ENCODE measurements around the gene TTC27. TPM values are rescaled to one million over a fixed set of nuclear protein-coding genes. Genes with fewer than 3 reads are reported as not detected.
A peak's percentile ranks its signal among the peaks of the same experiment; 100 is the strongest.

TTC27 gene
- total RNA-seq, 1 experiment from 2014 or later, result 63.7 TPM

DNA sequence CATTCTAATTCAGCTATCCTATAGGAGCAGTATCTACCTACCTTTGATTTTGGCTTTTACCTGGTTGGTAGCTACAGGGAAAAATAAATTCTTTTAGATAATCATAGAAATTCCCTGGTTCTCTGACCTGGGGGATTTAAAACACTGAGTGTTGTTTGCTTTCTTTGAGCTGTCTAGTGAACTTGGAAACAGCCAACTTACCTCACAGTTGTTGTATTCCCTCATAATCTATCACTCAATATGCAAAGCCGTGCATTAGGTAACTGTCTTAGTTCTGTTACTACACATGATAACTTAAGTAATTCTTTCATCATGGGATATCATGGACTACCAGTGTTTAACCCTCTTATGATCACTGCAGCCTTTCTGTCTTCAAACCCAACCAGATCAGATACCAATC, 127.8 kb downstream of the TTC27 start:
- DNase-seq (ENCODE audit: low read depth), result no peak

DNA sequence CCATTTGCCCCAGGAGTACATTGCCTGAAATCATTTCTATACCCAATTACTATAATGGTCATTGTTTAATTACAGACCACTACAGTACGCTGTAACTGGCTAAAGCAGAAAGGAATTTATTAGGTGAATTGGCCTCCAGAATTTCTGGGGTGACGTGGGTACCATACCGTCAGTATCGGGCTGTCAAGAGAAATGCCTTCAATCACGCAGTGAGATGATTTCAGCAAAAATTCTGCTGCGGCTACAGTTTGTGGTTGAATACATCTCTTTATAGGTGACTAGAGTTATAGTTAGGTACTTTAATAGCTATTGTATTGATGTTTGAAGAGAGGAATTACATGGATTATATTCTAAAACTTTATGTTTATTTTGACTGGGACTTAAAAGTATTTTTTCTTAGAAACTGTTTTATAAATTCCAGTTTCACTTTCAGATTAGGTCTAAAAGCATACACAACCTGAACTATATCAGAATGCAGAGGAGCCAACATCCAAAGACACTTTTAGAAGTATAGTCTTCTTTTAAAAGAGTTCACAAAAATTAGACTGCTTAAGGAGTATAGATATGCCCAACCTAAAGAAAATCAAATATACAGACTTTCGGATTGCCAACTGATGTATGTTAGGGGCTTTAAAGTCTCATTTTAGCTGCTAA, 128.4 kb downstream of the TTC27 start:
- no peak for DNase-seq (ENCODE audit: low read depth)

DNA sequence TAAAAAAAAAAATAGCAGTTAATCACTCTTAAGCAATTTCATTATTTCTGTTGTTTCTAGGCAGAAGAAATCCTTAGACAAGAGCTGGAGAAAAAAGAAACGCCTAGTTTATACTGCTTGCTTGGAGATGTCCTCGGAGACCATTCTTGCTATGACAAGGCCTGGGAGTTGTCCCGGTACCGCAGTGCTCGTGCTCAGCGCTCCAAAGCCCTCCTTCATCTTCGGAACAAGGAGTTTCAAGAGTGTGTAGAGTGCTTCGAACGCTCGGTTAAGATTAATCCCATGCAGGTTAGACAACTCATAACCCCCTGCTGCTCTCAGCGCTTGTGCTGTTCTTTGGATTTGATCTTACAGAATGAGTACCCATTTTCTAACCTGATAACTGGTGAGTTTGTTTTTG, 130.4 kb downstream of the TTC27 start:
- DNase-seq (ENCODE audit: low read depth), result no peak

DNA sequence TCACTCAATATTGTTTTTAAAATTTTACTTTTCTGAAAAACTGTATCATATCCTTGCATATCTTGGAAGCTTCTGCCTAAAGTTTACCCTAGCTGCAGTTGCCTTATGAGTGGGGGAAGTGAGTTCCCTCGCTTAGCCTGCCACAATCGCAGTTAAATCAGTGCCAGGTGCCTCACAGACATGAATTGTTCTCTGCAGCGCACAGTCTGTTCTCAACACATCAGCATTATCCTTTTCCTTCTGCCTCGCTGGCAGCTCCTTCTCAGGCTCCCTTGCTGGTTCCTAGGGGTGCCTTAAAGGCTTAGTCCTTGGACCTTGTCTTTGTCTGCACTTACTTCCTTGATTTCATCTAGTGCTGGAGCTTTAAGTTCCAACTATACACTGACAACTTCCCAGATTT, 132.8 kb downstream of the TTC27 start:
- no peak for DNase-seq (ENCODE audit: low read depth)

DNA sequence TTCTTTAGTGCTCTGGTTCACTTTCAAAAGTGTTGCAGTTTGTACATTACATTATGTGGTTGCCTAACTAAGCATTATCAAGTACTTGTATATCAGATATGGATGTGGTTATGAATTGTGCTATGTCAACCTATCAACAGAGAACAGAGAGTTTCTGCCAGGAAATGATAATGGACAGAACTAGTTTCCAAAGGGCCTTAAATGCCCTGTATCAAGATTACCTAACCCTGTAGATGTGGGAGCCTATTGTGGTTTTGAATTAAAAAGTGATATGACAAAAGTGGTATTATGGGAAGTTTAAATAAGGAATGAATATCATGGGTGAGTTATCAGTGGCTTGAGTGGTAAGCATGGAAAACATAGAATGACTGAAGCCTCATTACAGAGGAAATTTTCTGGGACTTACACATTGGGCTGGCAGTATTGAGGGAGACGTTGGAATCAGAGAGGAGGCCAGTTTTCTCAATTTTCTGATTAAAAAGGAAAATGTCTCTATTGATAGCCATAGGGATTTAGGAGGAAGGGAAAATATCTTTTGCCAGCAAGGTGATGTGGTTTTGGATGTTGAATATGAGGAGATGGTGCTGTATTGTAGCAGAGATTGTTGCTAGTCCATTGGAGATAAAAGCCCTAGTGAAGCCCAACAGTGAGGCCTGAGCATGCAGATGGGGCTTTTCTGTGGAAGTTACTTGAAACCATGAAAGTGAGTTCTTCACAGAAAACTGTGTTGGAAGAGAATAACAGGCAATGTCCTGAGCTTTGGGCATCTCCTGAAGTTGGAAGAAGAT, 140.7 kb downstream of the TTC27 start:
- DNase-seq (ENCODE audit: low read depth), result no peak

DNA sequence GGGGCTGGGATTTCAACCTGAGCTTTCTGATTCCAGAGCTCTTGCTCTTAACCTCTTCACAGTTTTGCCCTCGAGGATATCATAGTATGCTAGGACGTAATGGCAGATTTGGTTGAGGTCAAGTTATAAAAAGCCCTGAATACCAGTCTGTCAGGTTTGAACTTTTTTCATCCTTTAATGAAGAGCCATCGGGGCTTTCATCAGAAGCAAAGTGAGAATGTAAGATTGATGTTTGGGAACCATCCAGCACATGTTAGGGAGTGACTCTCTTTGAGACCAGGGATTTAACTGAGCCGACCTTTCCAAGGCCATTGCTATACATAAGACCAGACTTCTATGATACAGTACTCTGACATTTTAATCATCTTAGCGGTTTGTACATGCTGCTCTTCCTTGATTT, 142.5 kb downstream of the TTC27 start:
- DNase-seq (ENCODE audit: low read depth), result no peak

DNA sequence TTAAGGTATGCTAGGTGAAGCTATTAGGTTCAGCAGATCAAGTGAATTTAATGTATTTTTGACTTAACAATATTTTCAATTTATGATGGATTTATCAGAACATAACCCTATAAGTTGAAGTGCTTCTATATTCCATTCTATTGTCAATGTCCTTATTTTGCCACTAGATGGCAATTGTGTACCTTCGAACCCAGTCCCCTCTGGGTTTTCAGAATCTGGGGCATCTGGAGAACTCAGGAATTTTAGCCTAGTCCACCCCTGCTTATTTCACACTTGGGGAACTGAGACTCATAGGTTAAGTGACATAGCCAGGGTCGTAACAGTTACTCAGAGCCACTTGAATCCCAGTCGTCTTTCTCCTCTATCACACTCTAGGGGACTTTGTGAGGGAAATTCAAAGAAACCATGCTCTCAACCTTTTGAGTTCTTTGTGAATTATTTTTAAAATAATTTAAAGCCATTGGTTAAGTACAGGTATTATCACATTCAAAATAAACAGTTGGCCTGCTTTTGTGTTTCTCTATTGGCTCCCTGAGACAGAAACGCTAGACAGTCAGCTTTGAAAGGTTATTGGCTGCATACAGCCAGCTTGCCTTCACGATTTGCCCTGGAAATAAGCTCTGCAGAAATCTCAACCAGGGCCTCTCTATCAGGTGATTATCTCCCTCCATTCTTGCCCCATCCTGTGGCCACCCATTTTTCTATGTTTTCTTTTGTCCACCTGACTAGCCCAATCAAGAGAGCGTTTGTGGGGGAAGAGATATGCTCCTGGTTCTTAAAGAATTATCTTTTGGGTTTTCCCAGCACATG, 145.0 kb downstream of the TTC27 start:
- DNase-seq (ENCODE audit: low read depth), result peak; percentile 33

DNA sequence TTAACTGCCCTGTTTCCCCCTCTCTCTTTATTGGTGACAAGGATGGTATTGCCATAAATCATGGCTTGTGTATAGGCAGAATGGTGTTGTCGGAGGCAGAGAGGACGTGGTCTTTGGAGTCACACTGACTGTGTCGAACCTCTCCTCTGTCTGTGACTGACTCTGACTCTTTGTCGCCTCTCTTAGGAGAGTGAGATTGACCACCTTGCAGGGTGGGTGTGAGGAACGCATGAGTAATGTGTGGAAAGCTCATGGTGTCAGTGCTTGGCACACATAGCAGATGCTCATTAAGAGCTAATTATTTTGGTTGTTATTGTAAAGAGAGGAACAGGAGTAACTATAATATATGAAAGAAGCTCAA, 145.6 kb downstream of the TTC27 start:
- no peak for DNase-seq (ENCODE audit: low read depth)

DNA sequence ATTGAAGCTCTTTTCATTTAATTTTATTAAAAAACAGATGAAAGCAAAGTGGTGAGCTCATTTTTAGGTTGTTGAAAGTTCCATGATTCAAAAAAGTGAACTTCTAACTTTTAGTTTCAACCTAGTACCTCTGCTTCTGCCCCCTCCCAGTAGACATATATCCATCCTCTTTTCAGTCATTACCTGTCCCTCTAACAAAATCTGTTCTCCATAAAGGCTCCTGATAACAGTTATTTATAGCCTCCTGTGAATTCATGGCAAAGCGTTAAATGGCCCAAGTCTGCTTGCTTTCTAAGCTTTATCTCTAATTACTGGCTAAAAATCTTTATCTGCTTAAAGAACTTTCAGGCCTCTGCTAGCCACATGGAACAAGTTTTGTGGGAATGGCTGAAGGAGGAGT, 148.1 kb downstream of the TTC27 start:
- no peak for DNase-seq (ENCODE audit: low read depth)

DNA sequence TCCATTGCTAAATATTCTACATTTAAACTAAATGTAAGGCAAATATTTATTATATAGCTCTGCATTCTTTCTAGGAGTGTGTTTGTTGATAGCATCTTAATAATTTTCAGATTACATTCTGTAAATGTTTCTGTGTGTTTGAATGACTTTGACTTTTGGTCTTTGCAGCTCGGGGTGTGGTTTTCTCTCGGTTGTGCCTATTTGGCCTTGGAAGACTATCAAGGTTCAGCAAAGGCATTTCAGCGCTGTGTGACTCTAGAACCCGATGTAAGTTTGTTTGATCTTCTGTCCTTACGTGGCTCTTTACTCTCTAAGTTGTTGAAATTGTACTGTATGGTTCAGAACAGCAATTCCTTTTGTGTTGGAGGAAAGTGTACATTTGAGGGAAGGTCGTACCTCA, 149.9 kb downstream of the TTC27 start:
- no peak for DNase-seq (ENCODE audit: low read depth)

DNA sequence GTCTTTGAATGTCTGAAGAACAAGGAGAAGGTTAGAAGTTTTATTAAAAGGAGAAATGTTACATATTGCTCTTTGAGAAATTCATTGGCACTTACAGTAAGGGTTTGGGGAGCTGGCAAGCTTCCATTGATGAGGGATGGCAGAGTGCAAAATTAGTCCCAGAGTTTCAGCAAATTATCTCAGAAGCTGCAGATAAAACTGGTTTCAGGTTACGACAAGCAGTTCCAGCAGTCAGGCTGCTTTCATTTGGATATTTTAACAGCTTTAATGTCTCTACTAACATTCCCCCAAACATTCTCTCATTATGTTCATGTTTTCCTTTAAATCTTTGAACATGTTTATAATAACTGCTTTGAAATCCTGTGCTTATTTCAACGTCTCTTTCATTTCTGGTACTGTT, 153.1 kb downstream of the TTC27 start:
- DNase-seq (ENCODE audit: low read depth), result peak; percentile 29

DNA sequence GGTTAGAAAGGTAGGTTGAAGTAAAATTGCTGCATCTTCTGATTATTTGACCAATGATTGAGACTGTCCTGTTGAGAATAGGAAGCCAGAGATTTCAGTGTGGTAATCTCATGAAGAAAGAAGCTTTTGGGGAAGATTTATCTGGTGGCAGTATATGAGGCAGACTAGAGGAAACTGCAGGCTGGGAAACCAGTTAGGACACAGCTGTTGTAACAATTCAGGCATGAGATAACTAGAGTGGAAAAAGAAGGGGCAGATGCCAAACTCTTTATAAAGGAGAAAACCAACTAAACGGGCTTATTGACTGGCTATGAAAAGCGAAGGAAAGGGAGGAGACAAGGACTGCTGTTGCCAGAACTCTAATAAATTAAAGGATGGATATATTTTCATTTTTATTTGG, 155.6 kb downstream of the TTC27 start:
- no peak for DNase-seq (ENCODE audit: low read depth)

DNA sequence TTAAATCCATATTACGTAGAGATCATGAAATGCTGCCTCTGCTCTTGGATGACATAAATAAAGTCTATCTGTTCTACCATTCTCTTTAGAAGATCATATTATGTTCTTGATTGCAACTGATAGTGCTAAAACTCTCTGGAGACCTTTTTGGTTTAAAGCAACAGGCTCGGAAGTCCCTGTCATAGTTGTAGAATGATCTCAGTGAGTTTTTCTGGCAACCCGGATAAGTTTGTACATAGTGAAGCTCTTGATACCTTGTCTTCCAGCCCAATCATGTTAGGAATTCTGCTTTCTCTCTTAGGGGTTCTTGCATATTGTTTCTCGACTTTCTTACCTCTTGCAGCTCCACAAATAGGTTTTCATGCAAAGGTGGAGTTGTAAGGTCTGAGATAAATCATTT, 156.1 kb downstream of the TTC27 start:
- no peak for DNase-seq (ENCODE audit: low read depth)

DNA sequence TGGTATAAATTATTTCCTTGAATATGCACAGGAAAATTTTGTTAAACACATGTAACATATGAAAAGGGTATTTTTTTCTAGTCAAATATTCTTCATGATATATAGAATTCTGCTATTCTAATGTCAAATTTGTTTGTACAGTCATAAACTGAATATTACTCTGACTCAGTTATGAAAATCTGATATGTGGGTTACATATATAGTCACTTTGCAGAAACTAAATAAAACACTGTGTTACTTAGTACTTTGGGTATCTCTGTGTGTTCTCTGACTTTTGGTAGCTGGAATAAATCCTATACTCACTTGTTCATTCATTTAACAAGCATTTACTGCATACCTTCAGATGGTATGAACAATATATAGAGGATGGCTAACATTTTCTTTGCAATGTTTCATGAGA, 159.4 kb downstream of the TTC27 start:
- DNase-seq (ENCODE audit: low read depth), result no peak

DNA sequence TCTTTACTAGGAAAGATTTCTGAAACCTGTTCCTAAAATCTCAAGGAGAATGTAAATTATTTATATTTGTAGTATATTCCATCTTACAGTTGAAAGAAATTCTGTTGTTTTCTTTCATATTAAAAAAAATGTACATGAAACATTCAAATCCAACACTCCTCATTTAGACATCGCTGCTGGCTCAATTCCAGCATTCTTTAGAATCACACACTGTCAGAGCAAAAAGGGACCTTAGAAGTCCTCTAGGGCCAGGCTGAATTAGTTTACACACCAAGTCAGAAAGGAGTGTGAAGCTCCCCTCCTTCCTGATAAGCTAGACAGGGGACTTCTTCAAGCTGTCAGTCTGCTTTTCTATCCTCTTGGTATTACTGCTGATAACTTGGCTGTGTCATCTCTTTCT, 160.3 kb downstream of the TTC27 start:
- DNase-seq (ENCODE audit: low read depth), result no peak

DNA sequence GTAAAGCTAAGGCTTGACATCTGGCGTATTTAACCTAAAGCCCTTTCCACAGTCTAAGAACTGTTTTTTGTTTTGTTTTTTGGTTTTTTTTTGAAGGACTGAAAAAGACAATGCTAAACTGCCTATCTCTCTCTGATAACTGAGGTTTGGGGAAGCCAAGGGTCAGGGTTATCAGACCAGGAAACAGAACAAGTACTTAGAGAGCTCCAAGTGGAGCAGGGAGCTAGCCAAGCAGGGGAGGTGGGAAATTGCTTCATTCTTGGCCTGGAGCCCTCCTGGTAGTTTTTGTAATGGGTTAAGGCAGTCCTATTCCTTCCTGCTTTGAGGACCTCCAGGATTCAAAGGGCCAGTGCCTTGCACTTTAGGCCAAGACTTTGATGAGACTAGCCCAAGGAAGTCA, 164.6 kb downstream of the TTC27 start:
- no peak for DNase-seq (ENCODE audit: low read depth)

DNA sequence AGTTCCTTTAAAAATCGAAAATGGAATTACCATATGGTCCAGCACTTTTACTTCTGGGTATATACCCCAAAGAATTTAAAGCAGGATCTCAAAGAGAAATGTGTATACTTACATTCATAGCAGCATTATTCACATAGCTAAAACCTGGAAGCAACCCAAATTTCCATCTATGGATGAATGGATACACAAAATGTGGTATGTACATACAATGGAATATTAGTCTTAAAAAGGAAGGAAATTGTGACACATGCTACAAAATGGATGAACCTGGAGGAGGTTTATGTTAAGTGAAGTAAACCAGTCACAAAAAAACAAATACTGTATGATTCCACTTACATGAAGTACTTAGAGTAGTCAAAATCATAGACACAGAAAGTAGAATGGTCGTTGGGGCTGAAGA, 171.0 kb downstream of the TTC27 start:
- no peak for DNase-seq (ENCODE audit: low read depth)

DNA sequence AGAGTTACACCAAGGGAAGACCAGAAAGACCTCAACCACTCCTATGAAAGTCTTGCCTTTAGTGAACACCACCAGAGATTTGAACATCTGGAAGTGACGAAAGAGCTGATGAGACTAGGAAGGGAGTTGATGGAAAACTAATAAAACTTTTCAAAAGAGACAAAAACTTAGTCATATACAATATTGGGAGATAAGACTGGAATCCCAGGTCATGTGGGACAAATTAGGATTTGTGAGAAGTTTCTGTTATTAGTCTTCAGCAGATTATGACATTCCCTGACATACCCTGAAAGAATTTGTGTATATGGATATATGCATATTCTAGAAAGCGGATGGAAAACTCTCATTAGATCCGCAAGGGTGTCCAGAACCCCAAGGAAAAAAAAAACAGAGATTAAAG, 173.9 kb downstream of the TTC27 start:
- no peak for DNase-seq (ENCODE audit: low read depth)

DNA sequence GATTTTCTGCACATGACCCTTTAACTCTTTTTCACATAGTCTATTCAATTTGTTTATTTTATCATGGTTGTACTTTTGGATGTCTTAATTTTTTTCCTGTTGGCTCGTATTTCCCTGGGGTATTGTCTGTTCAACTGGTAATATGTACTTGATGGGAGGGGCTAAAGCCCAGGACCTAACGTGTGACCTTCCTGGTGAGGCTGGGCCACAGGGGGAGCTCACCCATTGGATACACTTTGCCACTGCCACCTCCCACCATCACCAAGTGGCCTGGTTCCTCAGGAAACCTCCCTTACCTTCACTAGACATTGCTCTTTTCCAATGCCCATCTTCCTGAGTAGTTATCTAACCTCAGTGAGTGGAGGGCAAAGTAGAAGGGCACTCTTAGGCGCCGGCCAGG, 175.0 kb downstream of the TTC27 start:
- no peak for DNase-seq (ENCODE audit: low read depth)

DNA sequence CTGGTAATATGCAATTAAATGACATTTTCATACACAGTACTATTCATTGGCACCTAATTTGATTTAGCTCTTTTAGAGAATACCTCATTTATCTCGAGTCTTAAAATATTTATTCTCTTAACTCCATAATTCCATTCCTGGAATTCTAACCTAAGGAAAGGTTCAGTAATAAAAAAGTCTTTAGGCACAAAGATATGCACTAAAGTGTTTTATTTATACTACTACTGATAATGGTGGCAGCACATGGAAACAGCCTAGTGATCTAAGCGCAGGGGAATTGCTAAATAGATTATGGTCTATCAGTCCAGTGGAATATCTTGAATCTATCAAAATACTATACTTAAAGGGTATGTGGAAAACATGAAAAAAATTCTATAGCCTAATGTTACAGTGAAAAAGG, 176.4 kb downstream of the TTC27 start:
- no peak for DNase-seq (ENCODE audit: low read depth)

DNA sequence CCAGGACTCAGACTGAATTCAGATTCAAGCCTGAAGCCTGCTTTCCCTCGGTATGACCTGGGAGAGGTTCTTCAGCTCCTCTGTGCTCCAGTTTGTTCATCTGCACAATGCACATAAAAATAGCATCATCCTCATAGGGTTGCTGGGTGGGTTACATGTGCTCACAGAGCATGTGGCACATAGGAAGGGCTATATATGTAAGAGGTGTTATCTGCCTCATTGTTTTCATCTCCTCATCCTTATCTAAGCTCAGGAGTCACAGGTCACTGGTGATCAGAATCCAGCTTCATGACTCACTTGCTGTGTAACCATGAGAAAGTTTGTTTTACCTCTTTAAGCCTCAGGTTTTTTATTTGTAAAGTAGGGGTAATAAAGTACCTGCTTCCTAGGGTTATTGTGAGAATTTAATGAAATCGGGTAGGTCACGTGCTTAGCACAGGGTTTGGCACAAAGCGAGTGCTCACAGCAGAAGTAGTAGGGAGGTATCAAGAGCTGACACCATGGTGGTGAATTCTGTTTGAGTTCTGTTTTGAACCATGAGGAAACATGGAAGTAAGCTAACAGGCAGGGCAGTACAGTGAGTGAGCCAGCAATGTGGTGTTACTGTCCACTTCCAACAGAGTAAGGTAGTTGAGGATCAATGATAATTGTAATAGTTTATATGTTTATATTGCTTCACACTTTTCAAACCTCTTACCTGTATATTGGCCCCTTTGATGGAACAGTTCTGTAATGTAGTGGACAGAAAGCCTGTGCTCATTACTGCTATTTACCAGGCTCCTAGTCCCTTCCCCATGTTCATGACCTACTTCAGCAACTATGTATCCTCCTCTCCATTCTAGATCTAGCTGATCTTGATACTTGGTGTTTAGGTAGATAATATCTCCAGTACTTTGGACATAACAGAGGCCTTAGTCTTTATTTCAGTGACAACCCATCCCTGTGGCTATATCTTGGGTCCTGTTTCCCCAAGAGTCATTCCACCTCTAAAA, 177.6 kb downstream of the TTC27 start:
- DNase-seq (ENCODE audit: low read depth), result peak; percentile 33

DNA sequence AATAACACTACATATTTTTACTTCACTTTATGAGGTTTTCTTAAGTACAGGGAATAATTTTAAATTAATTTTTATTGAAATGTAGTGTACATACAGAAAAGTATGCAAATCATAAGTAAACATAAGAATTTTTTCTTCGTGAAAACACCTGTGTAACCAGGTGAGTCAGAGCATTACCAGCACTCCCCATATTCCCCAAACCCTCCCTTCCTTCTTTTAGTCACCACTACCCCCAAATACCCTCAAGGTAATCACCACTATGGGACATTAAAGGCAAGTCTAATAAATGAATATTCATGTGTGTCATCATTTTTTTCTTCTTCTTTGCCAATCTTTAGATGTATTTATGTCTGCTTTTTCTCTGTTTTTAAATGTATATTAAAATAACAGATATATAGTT, 179.0 kb downstream of the TTC27 start:
- DNase-seq (ENCODE audit: low read depth), result no peak

Measured in Daoy (cell line).